HCT116 (cell line): ENCODE results near the gene TRIM10. TPM values are rescaled to one million over a fixed set of nuclear protein-coding genes. Genes with fewer than 3 reads are reported as not detected.

Source experiments
- ATAC-seq: fragments of 200-7000 bp; cut with Tn5 transposase; 2 replicates; pipeline ENCODE4 v1.9.1; 2020; ENCODE audit warnings: mild to moderate bottlenecking, moderate library complexity
- BruUV-seq: library from RNA; stranded (reverse); fragments of 400-500 nt; replicated peaks from 2 replicates; lab custom pipeline; 2021; lab: Mats Ljungman, UMichigan
- CTCF ChIA-PET: fragments of 300-600 bp; sonication (Branson Sonifier 250); formaldehyde crosslinking; loops from one replicate; lab custom pipeline; 2021; ENCODE audit warnings: antibody characterized with exemption; lab: Charles Lee
- POLR2A ChIA-PET: fragments of 300-600, 350-600 bp; sonication (Branson Sonifier 250); formaldehyde crosslinking; loops from one replicate; lab custom pipeline; 2021; ENCODE audit warnings: antibody characterized with exemption; lab: Charles Lee
- RAD21 ChIA-PET, 2 experiments: fragments of 300-600 bp; sonication (Branson Sonifier 250); formaldehyde crosslinking; loops; one replicate each; lab custom pipeline; 2023; ENCODE audit warnings: low total read pairs in 2 of 2; ENCODE audit not compliant: uncharacterized antibody in 2 of 2, unreplicated experiment in 2 of 2, low non-redundant PET in 1 of 2; lab: Charles Lee
- DNase-seq: peaks from one replicate; pipeline ENCODE4 v3.0.0-alpha.2; 2010; ENCODE audit warnings: low read depth, low spot score
- H2AFZ ChIP-seq: fragments of 200-600 bp; shearing (Covaris generic), sonication (generic); 2 replicates; pipeline ENCODE4 v1.6.1; 2017; ENCODE audit warnings: low read depth, mixed run types, mixed read lengths, antibody characterized with exemption, low read length; ENCODE audit not compliant: poor library complexity, severe bottlenecking
- H3K27ac ChIP-seq: 2 replicates; pipeline ENCODE4 v1.5.1; 2012; ENCODE audit warnings: low read depth, low read length
- H3K27me3 ChIP-seq: fragments of 200-600 bp; sonication (generic); 2 replicates; pipeline ENCODE4 v1.6.1; 2016; ENCODE audit warnings: mixed run types, low read length, mixed read lengths; ENCODE audit not compliant: insufficient read depth
- H3K36me3 ChIP-seq, 2 experiments: fragments of 200-500 bp in 1 of 2; fragments of 200-600 bp in 1 of 2; sonication (Bioruptor generic) in 1 of 2; sonication (generic) in 1 of 2; 2 replicates each; pipeline versions ENCODE4 v1.5.1 to v1.6.1; 2014 to 2016; ENCODE audit warnings: low read length in 2 of 2, inconsistent platforms in 1 of 2, mixed read lengths in 1 of 2, mixed run types in 1 of 2; ENCODE audit not compliant: insufficient read depth in 2 of 2, control insufficient read depth in 1 of 2
- H3K4me1 ChIP-seq, 2 experiments: fragments of 200-600 bp in 1 of 2; sonication (generic) in 1 of 2; 2 replicates each; pipeline versions ENCODE4 v1.5.1 to v1.6.1; 2012 to 2017; ENCODE audit warnings: low read length in 2 of 2, inconsistent platforms in 1 of 2, mild to moderate bottlenecking in 1 of 2, mixed read lengths in 1 of 2, mixed run types in 1 of 2, moderate library complexity in 1 of 2; ENCODE audit not compliant: insufficient read depth in 2 of 2, control insufficient read depth in 1 of 2
- H3K4me2 ChIP-seq: fragments of 200-600 bp; sonication (generic); 2 replicates; pipeline ENCODE4 v1.6.1; 2017; ENCODE audit warnings: mixed run types, low read length, mixed read lengths
- H3K4me3 ChIP-seq, 2 experiments: fragments of 200-600 bp in 1 of 2; sonication (generic) in 1 of 2; replicated peaks in 1 of 2; 2 replicates each; pipeline ENCODE4 v1.5.1; 2011 to 2016; ENCODE audit warnings: low read length in 2 of 2, control low read depth in 1 of 2, low read depth in 1 of 2, mild to moderate bottlenecking in 1 of 2, mixed read lengths in 1 of 2, mixed run types in 1 of 2
- H3K79me2 ChIP-seq: fragments of 200-600 bp; sonication (generic); 2 replicates; pipeline ENCODE4 v1.6.1; 2017; ENCODE audit warnings: mild to moderate bottlenecking, mixed run types, low read length, moderate library complexity, mixed read lengths; ENCODE audit not compliant: insufficient read depth
- H3K9ac ChIP-seq: fragments of 200-600 bp; sonication (generic); 2 replicates; pipeline ENCODE4 v1.6.1; 2016; ENCODE audit warnings: low read length, mixed read lengths
- H3K9me2 ChIP-seq: fragments of 200-600 bp; sonication (generic), shearing (Covaris generic); 2 replicates; pipeline ENCODE4 v1.6.1; 2017; ENCODE audit warnings: mixed run types, mild to moderate bottlenecking, moderate library complexity; ENCODE audit not compliant: insufficient read depth
- H3K9me3 ChIP-seq, 2 experiments: fragments of 200-500 bp in 1 of 2; fragments of 200-600 bp in 1 of 2; sonication (Bioruptor generic) in 1 of 2; sonication (generic) in 1 of 2; 2 replicates each; pipeline ENCODE4 v1.6.1; 2014 to 2017; ENCODE audit warnings: low read length in 2 of 2, mixed read lengths in 2 of 2, inconsistent platforms in 1 of 2, low read depth in 1 of 2, mild to moderate bottlenecking in 1 of 2, mixed run types in 1 of 2, moderate library complexity in 1 of 2; ENCODE audit not compliant: control insufficient read depth in 1 of 2, insufficient read depth in 1 of 2
- H4K20me1 ChIP-seq: fragments of 200-600 bp; sonication (generic), shearing (Covaris generic); 2 replicates; pipeline ENCODE4 v1.6.1; 2017; ENCODE audit warnings: mixed run types, mild to moderate bottlenecking, moderate library complexity; ENCODE audit not compliant: insufficient read depth
- EZH2phosphoT487 ChIP-seq: fragments of 200-600 bp; IDR thresholded peaks from 2 replicates; pipeline ENCODE4 v1.6.1; 2018; ENCODE audit warnings: antibody characterized with exemption, borderline replicate concordance
- SIN3A ChIP-seq: IDR thresholded peaks from 2 replicates; pipeline ENCODE4 v1.6.1; 2012; ENCODE audit warnings: low read depth
- ZFX ChIP-seq: fragments of 450-650 bp; IDR thresholded peaks from 2 replicates; pipeline ENCODE4 v1.6.1; 2017
- intact Hi-C: fragments of 100-400 bp; cut with micrococcal nuclease; formaldehyde crosslinking; loops from 2 replicates; pipeline ENCODE4 v1.10.0; 2022
- total RNA-seq: library from RNA; stranded (reverse); gene quantifications from one replicate; pipeline ENCODE4 v1.2.1, GENCODE V29; 2021; ENCODE audit not compliant: unreplicated experiment

Gene TRIM10
- total RNA-seq, 1 experiment from 2014 or later = 0.98 TPM

DNA sequence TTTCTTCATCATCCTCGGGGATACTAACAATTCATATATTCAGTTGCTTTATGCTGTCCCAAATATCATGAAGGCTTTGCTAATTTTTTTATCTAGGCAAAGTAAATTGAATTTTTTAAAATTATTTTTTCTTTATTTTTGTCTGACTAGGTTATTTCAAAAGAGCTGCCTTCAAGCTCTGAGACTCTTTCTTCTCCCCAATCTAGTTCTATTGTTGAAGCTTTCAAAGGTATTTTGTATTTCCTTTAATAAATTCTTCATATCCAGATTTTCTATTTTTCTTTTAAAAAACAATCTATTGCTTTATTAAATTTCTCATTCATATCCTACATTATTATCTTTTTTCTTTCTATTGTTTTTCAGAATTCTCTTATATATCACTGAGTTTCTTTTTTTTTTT, 19.1 kb upstream of the TRIM10 start:
- DNase-seq (no peak), ATAC-seq (no peak)
- Histone ChIP-seq H3K4me1 (no peaks in the 10 kb centered on the region), H3K9me3 (peaks cover 0 to 8% of the 10 kb centered on the region in 2 experiments; a peak in 1 of 4 replicates), H3K9ac (no peak overlapping the region), H3K9me2 (no peaks in the 10 kb centered on the region), H4K20me1 (no peaks in the 10 kb centered on the region), H3K4me3 (no peak overlapping the region), H3K79me2 (no peaks in the 10 kb centered on the region), H3K27ac (no peak overlapping the region), H3K27me3 (no peaks in the 10 kb centered on the region), H3K36me3 (no peaks in the 10 kb centered on the region), H3K4me2 (no peak overlapping the region), H2AFZ (no peak overlapping the region)
- TF ChIP-seq SIN3A (no peak), EZH2phosphoT487 (no peak)
- intact Hi-C loops = no loop called here
- RAD21 ChIA-PET = no interaction called here
- CTCF ChIA-PET = no interaction called here
- no TSS peak for BruUV-seq
- POLR2A ChIA-PET = no interaction called here

DNA sequence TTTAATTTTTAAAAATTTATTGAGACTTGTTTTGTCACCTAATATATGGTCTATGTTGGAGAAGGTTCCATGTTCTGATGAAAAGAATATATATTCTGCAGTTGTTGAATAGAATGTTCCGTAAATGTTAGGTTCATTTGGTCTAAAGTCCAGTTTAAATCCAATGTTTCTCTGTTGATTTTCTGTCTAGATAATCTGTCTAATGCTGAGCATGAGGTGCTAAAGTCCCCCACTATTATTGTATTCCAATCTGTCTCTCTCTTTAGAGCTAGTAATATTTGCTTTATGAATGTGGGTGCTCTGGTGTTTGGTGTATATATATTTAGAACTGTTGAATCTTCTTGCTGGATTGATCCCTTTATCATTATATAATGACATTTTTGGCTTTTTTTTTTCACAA, 17.8 kb upstream of the TRIM10 start:
- H3K9ac ChIP-seq = no peak overlapping the region
- CTCF ChIA-PET = no interaction called here
- POLR2A ChIA-PET = no interaction called here
- no TSS peak for BruUV-seq
- RAD21 ChIA-PET = no interaction called here
- no peaks in the 10 kb centered on the region for H3K36me3 ChIP-seq
- H3K79me2 ChIP-seq = no peaks in the 10 kb centered on the region
- intact Hi-C loops = loop anchor here (10.0 kb wide), 1 partner anchor 144 kb away; no protein-coding TSS in a partner anchor
- H3K4me3 ChIP-seq = no peak overlapping the region
- ATAC-seq (no peak), DNase-seq (no peak)
- no peaks in the 10 kb centered on the region for H3K4me1 ChIP-seq
- no peaks in the 10 kb centered on the region for H3K9me2 ChIP-seq
- H2AFZ ChIP-seq = no peak overlapping the region
- peaks cover 0 to 8% of the 10 kb centered on the region in 2 experiments; a peak in 1 of 4 replicates for H3K9me3 ChIP-seq
- H3K27me3 ChIP-seq = no peaks in the 10 kb centered on the region
- H4K20me1 ChIP-seq = no peaks in the 10 kb centered on the region
- H3K4me2 ChIP-seq = no peak overlapping the region
- no peak overlapping the region for H3K27ac ChIP-seq
- no peak for TF ChIP-seq ZFX
